HepG2 (cell line): ENCODE data around the gene TEX22. TPM values are rescaled to one million over a fixed set of nuclear protein-coding genes. Genes with fewer than 3 reads are reported as not detected.

Experiments
- ATAC-seq: fragments of 200-7000 bp; cut with Tn5 transposase; 3 replicates; pipeline ENCODE4 v1.9.1; 2020; ENCODE audit warnings: mild to moderate bottlenecking, moderate library complexity
- BruUV-seq: library from RNA; stranded (reverse); fragments of 400-500 nt; replicated peaks from 2 replicates; lab custom pipeline; 2021; lab: Mats Ljungman, UMichigan
- CTCF ChIA-PET: fragments of 300-600 bp; formaldehyde crosslinking; extraction: SDS; loops from one replicate; lab custom pipeline; 2021; ENCODE audit warnings: low total read pairs, inconsistent platforms, low intra/inter-chr PET ratio; lab: Yijun Ruan, JAX
- POLR2A ChIA-PET: fragments of 350-600 bp; sonication (Branson Sonifier 250); formaldehyde crosslinking; loops from one replicate; lab custom pipeline; 2020; ENCODE audit warnings: antibody characterized with exemption, inconsistent platforms; lab: Yijun Ruan, JAX
- DNase-seq: peaks from one replicate; pipeline ENCODE4 v3.0.0-alpha.2; 2015; ENCODE audit warnings: low spot score
- FAIRE-seq: peaks from 3 replicates; lab custom pipeline; 2011; peaks lifted over from hg19 to GRCh38; lab: Jason Lieb, UNC
- H2AFZ ChIP-seq: one replicate; pipeline ENCODE4 v1.6.1; 2011; ENCODE audit warnings: low read length, inconsistent platforms
- H3K27ac ChIP-seq: fragments of 300-600 bp; 3 replicates; pipeline ENCODE4 v1.8.0; 2011; ENCODE audit warnings: mixed run types, mild to moderate bottlenecking, mixed read lengths, low read length, inconsistent platforms; ENCODE audit not compliant: insufficient read depth; ENCODE audit errors: extremely low read length
- H3K27me3 ChIP-seq, 2 experiments: fragments of 200-600 bp in 1 of 2; 2 replicates in 1 of 2; 3 replicates in 1 of 2; pipeline versions ENCODE4 v1.6.0 to v1.8.0; 2011; ENCODE audit warnings: low read length in 2 of 2, mild to moderate bottlenecking in 2 of 2, moderate library complexity in 2 of 2, inconsistent platforms in 1 of 2; ENCODE audit not compliant: insufficient read depth in 2 of 2, control insufficient read depth in 1 of 2
- H3K36me3 ChIP-seq, 2 experiments: fragments of 200-600 bp in 1 of 2; replicated peaks in 1 of 2; 2 replicates in 1 of 2; 3 replicates in 1 of 2; pipeline versions ENCODE4 v1.5.1 to v1.8.0; 2011; ENCODE audit warnings: low read length in 2 of 2, inconsistent platforms in 1 of 2; ENCODE audit not compliant: insufficient read depth in 2 of 2, control insufficient read depth in 1 of 2
- H3K4me1 ChIP-seq: 2 replicates; pipeline ENCODE4 v1.5.1; 2012; ENCODE audit warnings: low read length, inconsistent platforms; ENCODE audit not compliant: insufficient read depth
- H3K4me2 ChIP-seq: 2 replicates; pipeline ENCODE4 v1.6.0; 2011; ENCODE audit warnings: low read depth, low read length, inconsistent platforms
- H3K4me3 ChIP-seq, 3 experiments: fragments of 200-600 bp in 1 of 3; sonication (generic), shearing (Covaris generic) in 1 of 3; replicated peaks in 1 of 3; 2 replicates each; pipeline ENCODE4 v1.5.1; 2011 to 2016; ENCODE audit warnings: low read length in 3 of 3, inconsistent platforms in 2 of 3, low read depth in 2 of 3, mild to moderate bottlenecking in 2 of 3, control low read depth in 1 of 3, mixed read lengths in 1 of 3; ENCODE audit not compliant: insufficient read depth in 1 of 3
- H3K79me2 ChIP-seq: one replicate; pipeline ENCODE4 v1.6.1; 2011; ENCODE audit warnings: low read length, inconsistent platforms; ENCODE audit not compliant: insufficient read depth
- H3K9ac ChIP-seq: 2 replicates; pipeline ENCODE4 v1.6.0; 2011; ENCODE audit warnings: mild to moderate bottlenecking, low read depth, low read length, inconsistent platforms; ENCODE audit not compliant: insufficient read depth
- H3K9me3 ChIP-seq: 2 replicates; pipeline ENCODE4 v1.5.1; 2012; ENCODE audit warnings: mild to moderate bottlenecking, low read length
- H4K20me1 ChIP-seq: 2 replicates; pipeline ENCODE4 v1.6.0; 2011; ENCODE audit warnings: inconsistent platforms, mild to moderate bottlenecking, low read length, moderate library complexity; ENCODE audit not compliant: insufficient read depth
- ESRRA ChIP-seq: sonication (generic); formaldehyde crosslinking; IDR thresholded peaks from 2 replicates; pipeline ENCODE4 v1.5.1; 2020; ENCODE audit warnings: mild to moderate bottlenecking, low read depth, missing genetic modification reagents
- HNRNPH1 ChIP-seq: fragments of 200-400 bp; formaldehyde crosslinking; optimal IDR thresholded peaks from 2 replicates; pipeline ENCODE3; 2017; ENCODE audit warnings: mild to moderate bottlenecking, low read depth, low read length
- JUN ChIP-seq: sonication (generic); formaldehyde crosslinking; IDR thresholded peaks from 2 replicates; pipeline ENCODE4 v1.4.0; 2020; ENCODE audit warnings: mild to moderate bottlenecking, missing genetic modification reagents
- MATR3 ChIP-seq: sonication (generic); formaldehyde crosslinking; IDR thresholded peaks from 2 replicates; pipeline ENCODE4 v1.4.0; 2020; ENCODE audit warnings: missing genetic modification reagents
- PRPF4 ChIP-seq: fragments of 200-400 bp; formaldehyde crosslinking; IDR thresholded peaks from 2 replicates; pipeline ENCODE4 v1.6.1; 2016; ENCODE audit warnings: low read length, low read depth; ENCODE audit not compliant: poor library complexity, severe bottlenecking
- RFX1 ChIP-seq: fragments of 450-650 bp; IDR thresholded peaks from 2 replicates; pipeline ENCODE4 v1.6.1; 2017
- ZC3H13 ChIP-seq: sonication (generic); formaldehyde crosslinking; IDR thresholded peaks from 2 replicates; pipeline ENCODE4 v1.8.1; 2023; ENCODE audit warnings: mild to moderate bottlenecking, missing genetic modification reagents, moderate library complexity
- ZKSCAN5 ChIP-seq: sonication (generic); formaldehyde crosslinking; IDR thresholded peaks from 2 replicates; pipeline ENCODE4 v1.5.1; 2020; ENCODE audit warnings: mild to moderate bottlenecking, missing genetic modification reagents
- ZNF607 ChIP-seq: sonication (generic); formaldehyde crosslinking; IDR thresholded peaks from 2 replicates; pipeline ENCODE4 v1.5.1; 2020; ENCODE audit warnings: missing genetic modification reagents, mild to moderate bottlenecking, borderline replicate concordance
- WGBS: methylation state at CpG from one replicate; pipeline ENCODE4 v1.1.6; 2017; ENCODE audit warnings: low lambda C conversion rate; 5-methylcytosine and 5-hydroxymethylcytosine counted together
- in situ Hi-C: cut with HindIII; loops from 2 replicates; pipeline ENCODE4 v1.10.0; 2017; ENCODE audit warnings: low pct_unique_long_range_greater_than_20kb; ENCODE audit not compliant: extremely low pct_ligation_motif_present
- intact Hi-C: fragments of 100-400 bp; cut with micrococcal nuclease; formaldehyde crosslinking; loops from one replicate; pipeline ENCODE4 v1.10.0; 2022; ENCODE audit not compliant: unreplicated experiment
- polyA plus RNA-seq, 8 experiments: library from polyadenylated mRNA; depleted of rRNA in 3 of 8; stranded (reverse) in 7 of 8; unstranded in 1 of 8; fragments of >200 nt; fragmentation: Illumina TruSeq in 4 of 8; extraction: Trizol in 4 of 8; gene quantifications; 2 replicates each; pipeline versions ENCODE4 v1.2.1 to v1.2.3, GENCODE V29; 2011 to 2016; ENCODE audit warnings: low read depth in 4 of 8, missing spikeins in 1 of 8, mixed read lengths in 1 of 8; ENCODE audit not compliant: insufficient read depth in 1 of 8
- total RNA-seq, 5 experiments: library from RNA; depleted of rRNA; stranded (reverse); fragments of >200 nt; fragmentation: Illumina TruSeq; extraction: Trizol; gene quantifications; 2 replicates each; pipeline ENCODE4 v1.2.3, GENCODE V29; 2016; ENCODE audit warnings: low read depth in 1 of 5
- TF ChIP-seq, protein P1 (sequence below): sonication (generic); formaldehyde crosslinking; IDR thresholded peaks from 2 replicates; pipeline ENCODE4 v1.5.0; 2020; ENCODE audit warnings: mild to moderate bottlenecking, missing genetic modification reagents, borderline replicate concordance
- TF ChIP-seq, protein P2 (sequence below): sonication (generic); formaldehyde crosslinking; IDR thresholded peaks from 2 replicates; pipeline ENCODE4 v1.5.1; 2020; ENCODE audit warnings: missing genetic modification reagents, mild to moderate bottlenecking, borderline replicate concordance

TEX22 gene
- total and polyA plus RNA-seq, 2 of the 13 experiments (the other 11 are each of a cell fraction or from before 2014, with no cell fraction given): 0.07 to 0.27 TPM

DNA sequence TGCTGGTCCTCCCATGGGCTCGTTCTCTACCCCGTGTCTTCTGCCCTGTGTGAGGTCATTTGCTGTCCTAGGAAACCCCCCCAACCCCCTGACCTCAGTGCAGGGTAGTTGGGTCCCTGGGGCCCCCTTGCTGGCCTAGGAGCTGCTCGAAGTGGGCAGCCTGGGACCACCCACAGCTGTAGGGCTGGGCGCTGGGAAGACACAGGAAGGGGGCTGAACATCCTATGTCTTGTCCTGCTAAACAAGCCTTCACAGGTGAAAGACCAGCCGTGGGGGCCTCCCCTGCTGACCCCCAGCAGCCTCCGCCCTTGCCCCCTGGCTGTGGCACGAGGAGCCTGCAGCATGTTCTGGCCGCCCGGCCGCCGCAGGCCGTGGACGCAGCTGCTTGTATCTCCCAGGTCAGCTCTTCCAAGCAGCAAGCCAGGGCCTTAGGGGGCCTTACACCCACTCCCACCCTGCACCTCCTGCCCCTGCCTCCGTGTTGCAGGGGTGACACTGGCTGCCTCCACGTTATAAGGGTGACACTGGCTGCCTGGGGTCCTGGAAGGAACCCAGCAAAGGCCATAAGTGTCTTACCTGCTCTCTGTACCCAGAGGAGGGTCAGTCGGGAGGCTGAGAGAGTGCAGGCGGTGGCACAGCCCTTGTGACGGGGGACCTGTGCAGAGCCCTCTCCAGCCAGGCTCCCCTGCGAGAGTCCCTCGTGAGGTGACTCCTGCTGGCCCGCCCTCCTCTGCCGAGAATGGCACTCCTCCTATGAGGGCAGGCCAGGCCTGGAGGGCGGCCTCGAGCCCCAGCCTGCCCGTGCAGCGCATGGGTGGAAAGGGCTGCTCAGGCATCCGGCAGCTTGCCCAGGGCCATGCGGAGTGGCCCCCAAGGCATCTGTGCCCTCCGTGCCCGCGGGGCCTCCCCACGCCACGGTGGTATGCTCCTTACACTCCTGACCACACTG, 11.5 kb upstream of the TEX22 start (continued):
- TF ChIP-seq, protein P1, sequence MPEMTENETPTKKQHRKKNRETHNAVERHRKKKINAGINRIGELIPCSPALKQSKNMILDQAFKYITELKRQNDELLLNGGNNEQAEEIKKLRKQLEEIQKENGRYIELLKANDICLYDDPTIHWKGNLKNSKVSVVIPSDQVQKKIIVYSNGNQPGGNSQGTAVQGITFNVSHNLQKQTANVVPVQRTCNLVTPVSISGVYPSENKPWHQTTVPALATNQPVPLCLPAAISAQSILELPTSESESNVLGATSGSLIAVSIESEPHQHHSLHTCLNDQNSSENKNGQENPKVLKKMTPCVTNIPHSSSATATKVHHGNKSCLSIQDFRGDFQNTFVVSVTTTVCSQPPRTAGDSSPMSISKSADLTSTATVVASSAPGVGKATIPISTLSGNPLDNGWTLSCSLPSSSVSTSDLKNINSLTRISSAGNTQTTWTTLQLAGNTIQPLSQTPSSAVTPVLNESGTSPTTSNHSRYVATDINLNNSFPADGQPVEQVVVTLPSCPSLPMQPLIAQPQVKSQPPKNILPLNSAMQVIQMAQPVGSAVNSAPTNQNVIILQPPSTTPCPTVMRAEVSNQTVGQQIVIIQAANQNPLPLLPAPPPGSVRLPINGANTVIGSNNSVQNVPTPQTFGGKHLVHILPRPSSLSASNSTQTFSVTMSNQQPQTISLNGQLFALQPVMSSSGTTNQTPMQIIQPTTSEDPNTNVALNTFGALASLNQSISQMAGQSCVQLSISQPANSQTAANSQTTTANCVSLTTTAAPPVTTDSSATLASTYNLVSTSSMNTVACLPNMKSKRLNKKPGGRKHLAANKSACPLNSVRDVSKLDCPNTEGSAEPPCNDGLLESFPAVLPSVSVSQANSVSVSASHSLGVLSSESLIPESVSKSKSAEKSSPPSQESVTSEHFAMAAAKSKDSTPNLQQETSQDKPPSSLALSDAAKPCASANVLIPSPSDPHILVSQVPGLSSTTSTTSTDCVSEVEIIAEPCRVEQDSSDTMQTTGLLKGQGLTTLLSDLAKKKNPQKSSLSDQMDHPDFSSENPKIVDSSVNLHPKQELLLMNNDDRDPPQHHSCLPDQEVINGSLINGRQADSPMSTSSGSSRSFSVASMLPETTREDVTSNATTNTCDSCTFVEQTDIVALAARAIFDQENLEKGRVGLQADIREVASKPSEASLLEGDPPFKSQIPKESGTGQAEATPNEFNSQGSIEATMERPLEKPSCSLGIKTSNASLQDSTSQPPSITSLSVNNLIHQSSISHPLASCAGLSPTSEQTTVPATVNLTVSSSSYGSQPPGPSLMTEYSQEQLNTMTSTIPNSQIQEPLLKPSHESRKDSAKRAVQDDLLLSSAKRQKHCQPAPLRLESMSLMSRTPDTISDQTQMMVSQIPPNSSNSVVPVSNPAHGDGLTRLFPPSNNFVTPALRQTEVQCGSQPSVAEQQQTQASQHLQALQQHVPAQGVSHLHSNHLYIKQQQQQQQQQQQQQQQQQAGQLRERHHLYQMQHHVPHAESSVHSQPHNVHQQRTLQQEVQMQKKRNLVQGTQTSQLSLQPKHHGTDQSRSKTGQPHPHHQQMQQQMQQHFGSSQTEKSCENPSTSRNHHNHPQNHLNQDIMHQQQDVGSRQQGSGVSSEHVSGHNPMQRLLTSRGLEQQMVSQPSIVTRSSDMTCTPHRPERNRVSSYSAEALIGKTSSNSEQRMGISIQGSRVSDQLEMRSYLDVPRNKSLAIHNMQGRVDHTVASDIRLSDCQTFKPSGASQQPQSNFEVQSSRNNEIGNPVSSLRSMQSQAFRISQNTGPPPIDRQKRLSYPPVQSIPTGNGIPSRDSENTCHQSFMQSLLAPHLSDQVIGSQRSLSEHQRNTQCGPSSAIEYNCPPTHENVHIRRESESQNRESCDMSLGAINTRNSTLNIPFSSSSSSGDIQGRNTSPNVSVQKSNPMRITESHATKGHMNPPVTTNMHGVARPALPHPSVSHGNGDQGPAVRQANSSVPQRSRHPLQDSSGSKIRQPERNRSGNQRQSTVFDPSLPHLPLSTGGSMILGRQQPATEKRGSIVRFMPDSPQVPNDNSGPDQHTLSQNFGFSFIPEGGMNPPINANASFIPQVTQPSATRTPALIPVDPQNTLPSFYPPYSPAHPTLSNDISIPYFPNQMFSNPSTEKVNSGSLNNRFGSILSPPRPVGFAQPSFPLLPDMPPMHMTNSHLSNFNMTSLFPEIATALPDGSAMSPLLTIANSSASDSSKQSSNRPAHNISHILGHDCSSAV (CRISPR knock-in tag): no peak
- TF ChIP-seq ZKSCAN5 (CRISPR knock-in tag): no peak

DNA sequence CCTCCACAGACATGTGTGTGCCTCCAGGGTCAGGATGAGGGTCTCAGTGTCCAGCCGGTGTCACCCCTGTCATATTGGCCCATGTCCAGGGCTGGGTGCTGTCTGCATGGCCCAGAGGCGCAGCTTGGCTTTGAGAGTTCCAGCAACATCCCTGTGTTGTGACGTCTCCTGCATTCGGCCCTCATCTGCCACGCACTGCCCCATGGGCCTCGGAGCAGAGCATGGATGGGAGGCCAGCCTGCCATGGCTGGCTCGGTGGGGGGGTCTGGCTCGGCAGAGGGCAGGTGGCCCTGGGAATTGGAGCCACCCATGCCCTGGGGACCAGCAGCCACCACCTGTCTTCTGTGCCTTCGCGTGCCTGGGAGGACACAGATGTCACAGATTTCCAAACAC, 10.8 kb upstream of the TEX22 start:
- H3K27me3 ChIP-seq: no peaks in the 10 kb centered on the region
- in situ Hi-C loops: no loop called here
- H4K20me1 ChIP-seq: no peaks in the 10 kb centered on the region
- H2AFZ ChIP-seq: no peak overlapping the region
- 83% methylated on average over 1 of the region's 10 CpGs for WGBS
- H3K79me2 ChIP-seq: no peaks in the 10 kb centered on the region
- no peak overlapping the region for H3K4me3 ChIP-seq
- no peaks in the 10 kb centered on the region for H3K9me3 ChIP-seq
- DNase-seq: no peak
- ChIA-PET CTCF (no interaction called here), POLR2A (no interaction called here)
- no peaks in the 10 kb centered on the region for H3K36me3 ChIP-seq
- intact Hi-C loops: no loop called here
- no TSS peak for BruUV-seq
- no peak for FAIRE-seq
- no peak overlapping the region for H3K27ac ChIP-seq
- H3K9ac ChIP-seq: no peak overlapping the region
- no peaks in the 10 kb centered on the region for H3K4me1 ChIP-seq
- no peak overlapping the region for H3K4me2 ChIP-seq
- no peak for ATAC-seq
- TF ChIP-seq, protein P2, sequence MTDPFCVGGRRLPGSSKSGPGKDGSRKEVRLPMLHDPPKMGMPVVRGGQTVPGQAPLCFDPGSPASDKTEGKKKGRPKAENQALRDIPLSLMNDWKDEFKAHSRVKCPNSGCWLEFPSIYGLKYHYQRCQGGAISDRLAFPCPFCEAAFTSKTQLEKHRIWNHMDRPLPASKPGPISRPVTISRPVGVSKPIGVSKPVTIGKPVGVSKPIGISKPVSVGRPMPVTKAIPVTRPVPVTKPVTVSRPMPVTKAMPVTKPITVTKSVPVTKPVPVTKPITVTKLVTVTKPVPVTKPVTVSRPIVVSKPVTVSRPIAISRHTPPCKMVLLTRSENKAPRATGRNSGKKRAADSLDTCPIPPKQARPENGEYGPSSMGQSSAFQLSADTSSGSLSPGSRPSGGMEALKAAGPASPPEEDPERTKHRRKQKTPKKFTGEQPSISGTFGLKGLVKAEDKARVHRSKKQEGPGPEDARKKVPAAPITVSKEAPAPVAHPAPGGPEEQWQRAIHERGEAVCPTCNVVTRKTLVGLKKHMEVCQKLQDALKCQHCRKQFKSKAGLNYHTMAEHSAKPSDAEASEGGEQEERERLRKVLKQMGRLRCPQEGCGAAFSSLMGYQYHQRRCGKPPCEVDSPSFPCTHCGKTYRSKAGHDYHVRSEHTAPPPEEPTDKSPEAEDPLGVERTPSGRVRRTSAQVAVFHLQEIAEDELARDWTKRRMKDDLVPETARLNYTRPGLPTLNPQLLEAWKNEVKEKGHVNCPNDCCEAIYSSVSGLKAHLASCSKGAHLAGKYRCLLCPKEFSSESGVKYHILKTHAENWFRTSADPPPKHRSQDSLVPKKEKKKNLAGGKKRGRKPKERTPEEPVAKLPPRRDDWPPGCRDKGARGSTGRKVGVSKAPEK: no peak
- TF ChIP-seq MATR3 (no peak), RFX1 (no peak), PRPF4 (no peak), ESRRA (CRISPR knock-in tag) (no peak), JUN (CRISPR knock-in tag) (no peak), ZC3H13 (no peak), ZNF607 (CRISPR knock-in tag) (no peak), HNRNPH1 (no peak)
